Measurements from ENCODE around the gene NACA2.
A peak's percentile ranks its signal among the peaks of the same experiment; 100 is the strongest.

The NACA2 gene

GRCh38 chr17:61584866-61585265 is 6.2 kb downstream of the NACA2 start:
- no peak for TF ChIP-seq CTCF (IDR thresholded peaks at IDR 0.05; ENCODE audit: insufficient read depth, low read depth, low read length, missing control alignments)
- H3K4me3 ChIP-seq (ENCODE audit: low read length) = no peak overlapping the region
- DNase-seq (ENCODE audit: low read depth) = no peak

GRCh38 chr17:61584266-61584665 is 6.8 kb downstream of the NACA2 start:
- no peak for DNase-seq (ENCODE audit: low read depth)
- no peak for TF ChIP-seq CTCF (IDR thresholded peaks at IDR 0.05; ENCODE audit: insufficient read depth, low read depth, low read length, missing control alignments)
- no peak overlapping the region for H3K4me3 ChIP-seq (ENCODE audit: low read length)

GRCh38 chr17:61583660-61584264 is 7.3 kb downstream of the NACA2 start:
- no peak for TF ChIP-seq CTCF (IDR thresholded peaks at IDR 0.05; ENCODE audit: insufficient read depth, low read depth, low read length, missing control alignments)
- no peak overlapping the region for H3K4me3 ChIP-seq (ENCODE audit: low read length)
- DNase-seq (ENCODE audit: low read depth) = no peak

GRCh38 chr17:61583242-61583641 is 7.8 kb downstream of the NACA2 start:
- peak; percentile 49 for TF ChIP-seq CTCF (IDR thresholded peaks at IDR 0.05; ENCODE audit: insufficient read depth, low read depth, low read length, missing control alignments)
- peak; percentile 74 for DNase-seq (ENCODE audit: low read depth)
- H3K4me3 ChIP-seq (ENCODE audit: low read length) = no peak overlapping the region

- no peak for DNase-seq (ENCODE audit: low read depth)
- TF ChIP-seq CTCF (IDR thresholded peaks at IDR 0.05; ENCODE audit: insufficient read depth, low read depth, low read length, missing control alignments) = no peak
- no peak overlapping the region for H3K4me3 ChIP-seq (ENCODE audit: low read length)
Measured at GRCh38 chr17:61582593-61582992, 8.4 kb downstream of the NACA2 start.

- H3K4me3 ChIP-seq (ENCODE audit: low read length) = no peak overlapping the region
- peak; percentile 51 for DNase-seq (ENCODE audit: low read depth)
- TF ChIP-seq CTCF (IDR thresholded peaks at IDR 0.05; ENCODE audit: insufficient read depth, low read depth, low read length, missing control alignments) = no peak
Measured at GRCh38 chr17:61581611-61582349, 9.2 kb downstream of the NACA2 start.

GRCh38 chr17:61580502-61580901 is 10.5 kb downstream of the NACA2 start:
- DNase-seq (ENCODE audit: low read depth) = no peak
- TF ChIP-seq CTCF (IDR thresholded peaks at IDR 0.05; ENCODE audit: insufficient read depth, low read depth, low read length, missing control alignments) = no peak
- no peak overlapping the region for H3K4me3 ChIP-seq (ENCODE audit: low read length)

Data from epithelial cell of esophagus (primary cell).